Activated naive CD4-positive, alpha-beta T cell treated with anti-CD3 and anti-CD28 coated beads, Interleukin-2, amount 50 U/mL, for 16 hours (primary cell): Measurements from ENCODE around the gene PID1.

Source experiments
- DNase-seq: peaks from one replicate; pipeline ENCODE4 v3.0.0-alpha.2; 2020

PID1 gene

GRCh38 chr2:229160984-229161383, 110.1 kb downstream of the PID1 start:
- DNase-seq: no peak

- DNase-seq: no peak
These were observed 110.9 kb downstream of the PID1 start for GRCh38 chr2:229160180-229160579.

GRCh38 chr2:229159405-229159804, 111.7 kb downstream of the PID1 start:
- no peak for DNase-seq

- DNase-seq: no peak
These were observed 116.7 kb downstream of the PID1 start for GRCh38 chr2:229154381-229154780.

- DNase-seq: no peak
These were observed 117.1 kb downstream of the PID1 start for GRCh38 chr2:229153951-229154350.

- DNase-seq: no peak
These were observed 117.8 kb downstream of the PID1 start for GRCh38 chr2:229153267-229153666.

- DNase-seq: no peak
These were observed 118.4 kb downstream of the PID1 start for GRCh38 chr2:229152674-229153073.

- no peak for DNase-seq
These were observed 120.8 kb downstream of the PID1 start for GRCh38 chr2:229150317-229150716.

GRCh38 chr2:229141424-229142025, 129.6 kb downstream of the PID1 start:
- no peak for DNase-seq

- no peak for DNase-seq
These were observed 133.4 kb downstream of the PID1 start for GRCh38 chr2:229137639-229138038.

GRCh38 chr2:229137066-229137465, 134.0 kb downstream of the PID1 start:
- DNase-seq: no peak

GRCh38 chr2:229133155-229133772, 137.8 kb downstream of the PID1 start:
- DNase-seq: no peak

- no peak for DNase-seq
These were observed 138.9 kb downstream of the PID1 start for GRCh38 chr2:229132236-229132635.

- DNase-seq: no peak
These were observed 140.6 kb downstream of the PID1 start for GRCh38 chr2:229130522-229130921.

GRCh38 chr2:229129738-229130371, 141.2 kb downstream of the PID1 start:
- DNase-seq: no peak

GRCh38 chr2:229127471-229127870, 143.6 kb downstream of the PID1 start:
- no peak for DNase-seq

GRCh38 chr2:229126066-229126465, 145.0 kb downstream of the PID1 start:
- no peak for DNase-seq

- DNase-seq: no peak
These were observed 147.0 kb downstream of the PID1 start for GRCh38 chr2:229124136-229124535.

- DNase-seq: no peak
These were observed 152.2 kb downstream of the PID1 start for GRCh38 chr2:229118927-229119326.

GRCh38 chr2:229118336-229118735, 152.8 kb downstream of the PID1 start:
- no peak for DNase-seq

GRCh38 chr2:229111744-229112143, 159.3 kb downstream of the PID1 start:
- DNase-seq: no peak

GRCh38 chr2:229109195-229109594, 161.9 kb downstream of the PID1 start:
- DNase-seq: no peak

GRCh38 chr2:229107601-229108000, 163.5 kb downstream of the PID1 start:
- DNase-seq: no peak

GRCh38 chr2:229104974-229105387, 166.1 kb downstream of the PID1 start:
- no peak for DNase-seq

GRCh38 chr2:229104025-229104424, 167.1 kb downstream of the PID1 start:
- no peak for DNase-seq
